ENCODE measurements around the gene NEURL1.
A peak's percentile ranks its signal among the peaks of the same experiment; 100 is the strongest.
"Not testable (repeated sequence)": the region's sequence is repeated elsewhere in the genome, so short reads cannot be mapped to it uniquely, and the experiment has no call there.

NEURL1 gene

DNA sequence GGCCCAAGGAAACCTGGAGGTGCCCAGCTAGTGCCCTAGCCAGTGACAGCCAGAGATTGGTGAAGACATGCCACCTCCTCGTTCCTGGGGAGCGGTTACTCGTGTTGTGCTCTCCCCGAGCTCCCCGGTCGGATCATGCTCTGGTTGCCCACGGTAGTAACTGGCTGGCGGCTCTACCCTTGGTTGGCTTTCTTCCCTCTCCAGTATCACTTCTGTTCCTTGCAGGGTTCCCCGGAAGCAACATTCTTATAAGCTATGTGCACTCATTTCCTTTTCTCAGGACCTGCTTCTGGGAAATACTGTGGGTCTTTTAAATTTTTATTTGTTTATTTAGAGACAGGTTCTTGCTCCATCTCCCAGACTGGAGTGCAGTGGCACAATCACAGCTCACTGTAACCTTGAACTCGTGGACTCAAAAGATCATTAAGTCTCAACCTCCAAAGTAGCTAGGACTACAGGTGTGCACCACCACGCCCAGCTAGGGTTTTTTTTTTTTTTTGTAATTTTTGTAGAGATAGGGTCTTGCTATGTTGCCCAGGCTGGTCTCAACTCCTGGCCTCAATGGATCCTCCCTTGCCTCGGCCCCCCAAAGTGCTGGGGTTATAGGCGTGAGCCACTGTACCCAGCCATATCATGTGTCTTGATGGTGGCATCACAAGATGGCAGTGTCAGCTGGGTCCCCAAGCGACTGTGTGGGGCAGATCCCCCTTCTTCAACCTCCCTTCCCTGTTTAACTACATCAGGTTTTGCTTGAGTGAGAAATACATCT lies 27.9 kb upstream of the NEURL1 start:
- DNase-seq = no peak

DNA sequence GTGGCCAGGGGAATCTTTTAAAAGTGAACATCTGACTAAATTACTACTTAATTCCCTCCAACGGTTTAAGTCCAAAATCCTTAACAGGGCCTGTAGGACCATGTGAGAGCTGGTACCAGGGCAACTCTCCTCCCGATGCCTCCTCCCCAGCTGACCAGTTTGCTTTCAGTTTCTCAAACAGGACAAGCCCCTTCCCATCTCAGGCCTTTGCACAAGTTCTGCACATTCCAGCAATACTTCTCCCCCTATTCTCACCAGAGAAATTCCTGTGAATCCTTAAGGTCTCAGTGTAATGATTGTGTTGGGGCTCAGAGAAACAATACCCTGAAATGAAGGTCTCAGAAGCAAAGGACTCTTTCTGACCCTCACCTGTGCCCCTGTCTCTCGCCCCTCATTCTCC lies 26.8 kb upstream of the NEURL1 start:
- no peak for DNase-seq

DNA sequence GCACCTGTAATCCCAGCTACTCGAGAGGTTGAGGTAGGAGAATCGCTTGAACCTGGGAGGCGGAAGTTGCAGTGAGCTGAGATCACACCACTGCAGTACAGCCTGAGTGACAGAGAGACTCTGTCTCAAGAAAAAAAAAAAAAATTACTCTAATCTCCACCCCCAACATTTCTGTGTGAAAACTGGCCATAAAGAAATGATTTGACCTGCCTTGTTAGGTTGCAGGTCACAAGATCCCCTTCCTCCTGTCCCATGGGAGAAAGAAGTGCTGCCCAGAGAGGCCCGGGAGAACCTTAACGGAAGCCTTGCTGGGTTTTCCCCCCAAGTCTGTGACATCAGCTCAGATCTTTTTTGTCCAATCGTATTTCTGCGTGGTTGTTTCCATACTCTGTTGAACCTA lies 26.1 kb upstream of the NEURL1 start:
- DNase-seq = no peak

DNA sequence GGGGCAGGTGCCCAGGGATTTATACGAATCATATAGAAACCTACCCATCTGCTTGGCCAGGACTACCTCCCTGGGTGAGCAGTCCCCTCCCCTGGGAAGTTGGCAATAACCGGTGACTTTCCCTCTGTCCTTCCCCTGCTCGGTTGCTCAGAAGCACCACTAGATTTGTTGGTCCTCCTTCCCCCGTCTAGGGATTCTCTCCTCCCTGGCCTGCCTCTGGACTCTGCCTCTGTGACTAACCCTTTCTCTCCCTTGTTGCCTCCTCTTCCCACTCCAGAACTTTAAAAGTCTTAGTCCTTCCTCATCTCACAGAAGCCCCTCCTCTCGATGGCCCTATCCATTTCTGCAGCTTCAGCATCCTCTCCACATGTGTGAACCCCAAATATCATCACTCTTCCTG lies 24.3 kb upstream of the NEURL1 start:
- DNase-seq = no peak

DNA sequence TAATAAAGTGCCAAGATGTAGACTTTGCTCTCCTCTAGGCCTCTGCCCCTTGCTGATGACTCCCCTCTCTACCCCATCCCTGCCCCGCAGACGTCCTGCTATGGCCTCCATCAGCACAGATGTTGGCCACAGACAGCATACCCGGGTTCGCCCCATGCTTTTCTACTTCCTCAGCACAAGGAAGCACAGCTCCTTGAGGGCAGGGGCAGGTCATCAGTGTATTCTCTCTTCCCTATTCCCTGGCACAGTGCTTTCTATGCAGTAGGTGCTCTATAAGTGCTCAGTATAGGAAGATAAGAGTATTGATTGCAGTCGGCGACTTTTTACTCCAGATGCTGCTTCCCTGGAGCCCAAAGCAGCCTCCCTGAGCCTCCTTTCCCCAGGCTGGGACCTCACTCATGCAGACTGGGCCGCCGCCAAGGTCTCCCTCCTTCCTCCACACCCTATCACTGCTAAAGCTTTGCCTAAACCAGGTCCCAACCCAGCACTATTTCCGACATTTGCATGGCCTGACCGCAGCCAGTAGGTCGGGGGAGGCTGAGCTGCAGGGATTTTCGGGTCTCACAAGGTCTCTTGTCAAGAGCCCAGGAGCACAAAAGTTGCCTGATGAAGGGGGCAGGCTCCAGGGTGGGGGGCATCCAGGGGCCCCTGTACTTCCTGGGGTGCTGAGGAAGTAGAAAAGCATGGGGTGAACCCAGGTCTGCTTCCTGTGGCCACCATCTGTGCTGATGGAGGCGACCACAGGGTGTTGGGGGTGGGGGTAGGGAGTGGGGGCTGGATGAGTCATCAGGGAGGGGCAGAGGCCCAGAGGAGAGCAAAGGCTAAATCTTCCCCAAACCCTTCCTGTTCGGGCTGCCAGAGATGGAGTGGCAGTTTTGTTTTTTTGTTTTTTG lies 22.5 kb upstream of the NEURL1 start:
- DNase-seq = no peak

DNA sequence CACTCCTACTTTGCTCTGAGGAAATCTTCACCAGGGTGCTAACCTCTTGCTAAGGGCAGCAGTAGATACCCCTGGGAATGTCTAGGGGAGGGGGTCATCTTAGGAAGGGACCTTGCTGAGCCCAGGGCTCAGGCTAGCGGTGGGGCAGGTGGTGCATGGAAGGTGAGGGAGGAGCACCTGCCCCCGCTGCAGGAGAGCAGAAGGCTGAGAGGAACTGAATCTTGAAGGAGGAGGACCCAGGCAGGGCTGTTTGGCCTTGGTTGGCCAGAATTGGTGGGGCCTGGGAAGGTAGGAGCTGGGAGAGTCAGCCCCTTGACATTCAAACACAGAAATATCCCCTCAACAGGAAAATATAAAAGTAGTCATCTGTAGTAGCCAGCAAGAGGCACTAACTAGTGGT lies 21.5 kb upstream of the NEURL1 start:
- DNase-seq = no peak

DNA sequence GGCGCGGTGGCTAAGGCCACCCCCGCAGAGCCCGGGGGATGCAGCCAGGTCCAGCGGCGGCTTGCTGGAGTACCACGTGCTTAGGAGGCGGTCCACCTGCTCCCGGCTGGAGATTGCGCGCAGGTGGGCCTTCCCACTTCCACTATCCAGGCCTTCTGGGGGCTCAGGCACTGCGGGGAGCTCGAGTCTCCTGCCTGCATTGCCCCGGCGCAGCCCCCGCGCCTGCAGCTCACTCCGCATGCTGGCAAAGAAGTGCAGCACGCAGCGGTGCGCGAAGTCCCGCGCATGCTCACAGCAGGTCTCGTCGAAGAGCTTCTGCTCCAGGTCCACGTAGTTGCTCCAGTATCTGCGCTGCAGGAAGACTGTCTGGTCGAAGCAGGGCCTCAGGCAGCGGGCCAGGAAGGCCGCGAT lies 20.2 kb upstream of the NEURL1 start:
- DNase-seq = no peak

DNA sequence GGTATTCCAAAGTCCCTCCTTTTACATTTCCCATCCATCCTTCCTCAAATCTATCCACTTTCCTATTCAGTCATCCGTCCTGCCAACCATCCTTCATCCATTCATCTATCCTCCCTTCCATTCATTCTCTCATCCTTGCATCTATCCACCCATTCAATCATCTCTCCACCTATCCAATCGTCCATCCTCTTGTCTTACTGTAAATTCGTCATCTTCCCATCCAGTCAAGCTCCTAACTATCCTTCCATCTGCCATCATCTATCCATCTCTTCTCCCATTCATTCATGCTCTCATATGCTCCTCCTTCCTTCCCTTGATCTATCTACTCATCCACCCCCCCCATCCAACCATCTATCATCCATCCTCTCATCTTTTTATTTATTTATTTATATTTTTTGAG lies 19.4 kb upstream of the NEURL1 start:
- no peak for DNase-seq

DNA sequence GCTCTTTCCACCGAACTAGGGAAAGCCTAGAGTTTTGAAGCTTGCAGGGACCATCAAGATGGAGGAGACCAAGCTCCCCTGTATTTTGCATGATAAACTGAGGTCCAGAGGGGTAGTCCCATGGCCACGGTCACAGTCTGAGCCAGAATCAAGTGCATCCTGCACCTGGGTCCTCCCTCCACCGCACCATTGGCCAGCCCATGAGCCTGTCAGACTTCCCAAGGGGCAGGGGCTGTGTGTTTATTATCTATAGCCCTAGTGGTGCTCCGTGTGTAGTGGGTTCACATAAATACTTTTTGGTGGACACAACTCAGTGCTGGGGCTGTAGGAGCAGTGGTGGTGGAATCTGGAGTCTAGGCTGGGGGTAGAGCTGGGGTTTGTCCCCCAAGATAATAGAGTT lies 18.1 kb upstream of the NEURL1 start:
- DNase-seq = no peak

DNA sequence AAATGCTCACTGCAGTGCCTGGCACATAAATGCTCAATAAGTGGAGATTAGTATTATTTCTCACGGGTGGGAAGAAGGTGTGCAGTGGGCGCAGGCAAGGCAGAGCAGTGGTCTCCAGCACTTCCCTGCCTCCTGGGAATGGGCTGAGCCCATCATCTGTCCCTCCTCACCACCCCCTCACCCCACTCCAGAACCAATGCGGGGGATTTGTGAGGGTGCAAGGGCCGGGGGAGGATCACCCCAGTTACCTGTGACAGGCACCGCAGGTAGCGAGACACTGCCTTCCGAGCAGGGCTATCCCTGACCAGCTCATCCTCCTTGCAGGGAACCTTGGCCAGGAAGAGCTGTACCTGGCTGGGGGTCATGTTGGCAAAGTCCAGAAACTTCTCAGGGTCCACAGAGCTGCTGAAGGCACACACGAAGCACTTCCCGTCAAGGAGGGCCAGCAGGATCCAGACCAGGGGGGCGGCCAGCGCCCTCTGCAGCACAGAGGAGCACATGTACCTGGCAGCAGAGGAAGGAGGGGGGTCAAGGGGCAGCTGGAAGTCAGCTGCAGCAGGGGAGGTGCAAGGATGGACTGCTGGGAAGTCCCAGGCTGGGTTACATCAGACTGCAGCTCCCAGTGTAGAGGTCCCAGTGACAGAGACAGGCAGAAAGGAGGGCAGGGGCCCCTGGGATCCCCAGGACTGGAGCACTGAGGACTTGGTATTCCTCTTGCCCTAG lies 17.3 kb upstream of the NEURL1 start:
- DNase-seq = no peak

DNA sequence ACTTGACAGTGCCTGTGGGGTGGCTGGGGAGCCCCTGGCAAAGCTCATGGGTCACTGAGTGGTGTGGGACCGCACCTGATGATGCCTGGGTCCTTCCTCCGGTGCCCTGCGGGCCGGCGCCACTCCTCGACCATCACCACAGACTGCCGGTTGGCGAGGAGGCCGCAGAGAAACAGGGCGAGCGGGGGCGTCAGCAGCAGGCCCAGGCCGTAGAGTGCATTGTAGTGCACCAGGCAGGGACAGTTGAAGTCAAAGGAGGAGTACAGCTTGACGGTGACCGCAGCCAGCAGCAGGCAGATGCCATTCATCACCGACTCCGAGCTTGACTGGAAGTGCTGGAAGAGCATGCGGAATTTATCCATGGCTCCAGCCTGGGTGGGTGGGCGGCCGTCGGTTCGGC lies 14.8 kb upstream of the NEURL1 start:
- DNase-seq = no peak

DNA sequence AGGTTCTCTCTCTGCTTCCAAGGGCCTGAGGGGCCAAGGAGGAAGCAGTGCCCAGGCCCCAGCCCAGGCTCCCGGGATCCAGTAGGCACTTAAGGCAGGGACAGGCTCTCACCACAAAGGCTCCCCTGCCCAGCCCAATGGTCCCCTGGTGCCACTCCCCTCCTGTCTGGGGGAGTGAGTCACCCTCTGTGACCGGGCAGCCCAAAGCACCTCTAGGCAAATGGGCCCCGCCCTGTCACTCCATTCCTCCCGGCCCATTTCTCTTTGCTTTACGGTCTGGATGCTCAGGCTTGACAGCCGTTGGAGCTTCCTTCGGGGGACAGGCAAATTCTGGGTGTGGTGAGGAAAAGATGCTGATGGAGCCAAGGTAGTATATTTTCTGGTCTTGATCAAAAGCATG lies 14.4 kb upstream of the NEURL1 start, which contains the start of gene CALHM3:
Gene CALHM3 (minus strand): TSS at position 106 of the 400 bp plus-strand sequence. CDS start 208 bp downstream, outside the sequence.
- no peak for DNase-seq

DNA sequence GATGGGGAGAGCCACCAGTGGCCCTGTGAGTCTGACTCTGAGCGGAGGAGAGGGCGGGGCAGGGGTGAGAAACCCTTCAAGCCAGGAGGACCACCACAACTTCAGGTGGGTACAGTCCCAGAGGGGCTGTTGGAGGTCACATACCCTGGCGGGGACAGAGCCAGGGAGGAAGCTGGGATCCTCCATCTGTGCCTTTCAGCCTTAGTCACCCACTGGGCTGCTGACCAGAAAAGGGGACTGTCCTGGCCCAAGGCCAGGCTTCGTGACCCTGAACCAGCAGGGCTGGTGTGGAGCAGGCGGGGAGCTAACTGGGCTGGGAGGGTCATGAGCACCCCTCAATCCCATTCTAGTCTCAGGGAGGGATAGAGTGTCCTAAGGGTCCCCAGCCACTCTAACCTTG lies 13.0 kb upstream of the NEURL1 start:
- no peak for DNase-seq

DNA sequence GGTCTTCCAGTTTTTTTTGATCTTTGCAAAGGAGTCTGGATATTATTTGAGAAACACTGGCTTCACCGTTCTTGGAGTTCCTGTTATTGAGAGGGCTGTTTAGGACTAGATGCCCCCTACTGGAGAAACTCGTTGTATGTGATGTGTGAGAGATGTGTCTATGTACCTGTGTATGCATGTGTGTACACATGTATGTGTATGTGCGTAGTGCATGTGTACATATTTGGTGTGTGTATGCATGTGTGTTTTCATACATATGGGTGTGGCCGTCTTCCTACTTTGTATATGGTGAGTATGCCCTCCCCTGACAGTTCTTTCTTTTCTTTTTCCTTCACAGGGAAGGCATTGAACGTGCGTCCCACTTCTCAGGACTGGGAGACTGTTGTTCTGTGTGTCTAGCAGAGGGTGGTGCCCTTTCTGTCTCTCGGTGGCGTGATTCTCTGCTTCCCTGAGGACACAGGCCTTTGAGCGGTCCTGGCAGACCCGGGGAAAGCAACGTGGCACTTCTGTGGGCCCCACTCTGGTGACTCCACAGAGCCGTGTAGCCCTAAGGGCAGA lies 11.5 kb upstream of the NEURL1 start:
- peak in 1 of 2 experiments; percentile 11 for DNase-seq

DNA sequence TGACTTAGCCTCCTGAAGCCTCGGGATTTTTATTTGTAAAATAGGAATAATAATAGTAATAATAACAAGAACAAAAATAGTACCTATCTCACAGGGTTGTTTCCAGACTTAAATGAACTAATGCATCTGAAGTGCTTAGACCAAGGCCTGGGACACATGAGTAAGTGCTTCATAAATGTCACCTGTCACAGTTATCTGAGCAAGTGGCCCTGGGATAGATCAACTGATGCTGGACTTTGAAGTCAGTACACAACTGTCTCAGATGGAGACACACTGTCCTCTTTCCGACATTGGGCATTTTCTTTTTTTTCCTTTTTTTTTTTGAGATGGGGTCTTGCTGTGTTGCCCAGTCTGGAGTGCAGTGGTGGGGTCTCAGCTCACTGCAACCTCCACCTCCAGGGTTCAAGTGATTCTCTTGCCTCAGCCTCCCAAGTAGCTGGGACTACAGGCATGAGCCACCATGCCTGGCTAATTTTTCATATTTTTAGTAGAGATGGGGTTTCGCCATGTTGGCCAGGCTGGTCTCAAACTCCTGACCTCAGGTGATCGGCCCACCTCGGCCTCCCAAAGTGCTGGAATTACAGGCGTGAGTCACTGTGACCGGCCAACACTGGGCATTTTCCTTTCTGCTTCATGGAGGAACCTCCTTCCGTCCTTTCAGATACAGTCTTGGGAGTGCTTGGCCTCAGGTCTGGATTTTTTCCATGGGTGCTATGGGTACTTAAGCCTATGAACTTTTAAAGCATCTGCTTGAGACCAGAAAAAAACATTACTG lies 6.7 kb upstream of the NEURL1 start:
- DNase-seq = not testable (repeated sequence)

DNA sequence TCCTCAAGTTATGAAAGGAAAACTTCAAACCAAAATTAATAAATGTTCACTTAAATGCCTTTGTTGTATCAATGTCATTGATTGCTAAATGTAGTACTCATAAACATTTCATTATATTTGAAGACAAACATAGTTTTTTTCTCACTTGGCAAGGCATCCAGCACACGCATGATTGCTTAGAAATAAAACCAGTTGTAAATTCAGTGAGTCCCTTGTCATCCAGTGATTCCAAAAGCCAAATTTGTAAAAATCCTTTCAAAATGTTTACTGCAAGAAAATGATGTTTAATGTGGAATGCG lies 6.1 kb upstream of the NEURL1 start:
- no peak for DNase-seq

DNA sequence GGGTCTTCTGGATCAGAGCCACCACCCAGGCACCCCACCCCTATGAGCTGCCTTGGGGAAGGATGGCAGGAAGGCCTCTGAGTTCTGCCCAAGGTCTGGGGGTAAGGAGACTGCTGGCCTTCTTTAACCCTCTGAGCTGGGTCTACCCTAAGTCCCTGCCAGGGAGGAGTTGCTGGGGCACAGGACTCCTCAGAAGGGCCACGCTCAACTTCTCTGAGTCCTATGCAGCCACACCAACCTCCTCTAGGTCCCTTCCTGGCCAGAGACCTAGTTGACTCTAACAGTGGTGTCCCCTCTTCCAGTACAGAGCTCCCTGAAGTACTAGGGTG lies 2.6 kb upstream of the NEURL1 start:
- no peak for DNase-seq

DNA sequence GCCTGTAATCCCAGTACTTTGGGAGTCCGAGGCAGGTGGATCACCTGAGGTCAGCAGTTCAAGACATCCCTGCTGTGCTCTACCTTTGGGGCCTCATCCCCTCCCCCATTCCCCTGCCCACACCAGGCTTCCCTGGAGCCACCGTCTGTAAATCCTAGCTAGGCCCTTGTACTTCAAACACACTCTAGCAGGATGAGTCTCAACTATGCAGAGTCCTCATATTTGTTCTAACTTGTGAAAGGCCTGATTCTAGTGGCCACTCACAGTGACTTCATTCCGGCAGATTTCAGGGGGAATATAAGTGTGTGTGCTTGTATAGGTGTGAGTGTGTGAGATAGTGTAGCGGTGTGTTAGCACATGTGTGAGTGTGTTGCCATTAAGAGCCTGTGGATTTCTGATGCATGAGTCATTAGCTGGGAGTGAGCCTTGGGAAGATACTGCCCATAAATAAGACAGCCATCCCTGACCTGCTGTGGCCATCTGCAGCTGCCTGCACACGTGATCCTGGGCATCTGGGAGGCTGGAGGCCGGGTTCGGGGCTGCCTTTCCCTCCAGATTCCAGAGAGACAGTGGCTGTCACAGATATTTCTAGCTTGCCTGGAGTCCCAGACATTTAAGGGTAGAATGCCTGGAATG lies 1.7 kb upstream of the NEURL1 start:
- DNase-seq = no peak

DNA sequence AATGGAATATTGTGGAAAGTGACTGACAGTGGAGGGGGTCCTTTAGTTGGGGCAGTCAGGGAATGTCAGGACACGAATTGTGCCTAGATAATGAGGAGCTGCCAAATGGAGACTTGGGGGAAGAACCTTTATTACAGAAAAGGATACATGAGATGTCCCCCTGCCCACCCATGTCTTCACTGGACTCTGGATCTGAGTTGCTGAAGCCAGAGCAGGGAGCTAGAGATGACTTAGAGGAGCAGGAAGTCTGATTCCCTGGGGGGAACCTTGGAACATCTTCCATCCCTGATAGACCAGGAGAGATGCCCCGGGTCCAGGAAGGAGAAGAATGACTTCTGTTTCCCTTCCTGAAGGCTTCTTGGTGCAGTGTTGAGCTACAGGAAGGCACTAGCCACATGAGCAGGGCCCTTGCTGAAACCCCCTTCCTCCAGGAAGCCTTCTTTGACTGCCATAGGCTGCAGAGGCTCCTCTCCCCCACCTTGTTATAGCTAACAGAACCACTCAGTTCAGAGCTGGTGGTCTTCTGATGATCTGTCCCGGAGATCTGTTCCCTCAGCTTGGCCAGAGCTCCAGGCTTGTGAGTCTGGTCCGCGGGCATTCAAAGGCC lies 747 bp upstream of the NEURL1 start:
- no peak for DNase-seq

DNA sequence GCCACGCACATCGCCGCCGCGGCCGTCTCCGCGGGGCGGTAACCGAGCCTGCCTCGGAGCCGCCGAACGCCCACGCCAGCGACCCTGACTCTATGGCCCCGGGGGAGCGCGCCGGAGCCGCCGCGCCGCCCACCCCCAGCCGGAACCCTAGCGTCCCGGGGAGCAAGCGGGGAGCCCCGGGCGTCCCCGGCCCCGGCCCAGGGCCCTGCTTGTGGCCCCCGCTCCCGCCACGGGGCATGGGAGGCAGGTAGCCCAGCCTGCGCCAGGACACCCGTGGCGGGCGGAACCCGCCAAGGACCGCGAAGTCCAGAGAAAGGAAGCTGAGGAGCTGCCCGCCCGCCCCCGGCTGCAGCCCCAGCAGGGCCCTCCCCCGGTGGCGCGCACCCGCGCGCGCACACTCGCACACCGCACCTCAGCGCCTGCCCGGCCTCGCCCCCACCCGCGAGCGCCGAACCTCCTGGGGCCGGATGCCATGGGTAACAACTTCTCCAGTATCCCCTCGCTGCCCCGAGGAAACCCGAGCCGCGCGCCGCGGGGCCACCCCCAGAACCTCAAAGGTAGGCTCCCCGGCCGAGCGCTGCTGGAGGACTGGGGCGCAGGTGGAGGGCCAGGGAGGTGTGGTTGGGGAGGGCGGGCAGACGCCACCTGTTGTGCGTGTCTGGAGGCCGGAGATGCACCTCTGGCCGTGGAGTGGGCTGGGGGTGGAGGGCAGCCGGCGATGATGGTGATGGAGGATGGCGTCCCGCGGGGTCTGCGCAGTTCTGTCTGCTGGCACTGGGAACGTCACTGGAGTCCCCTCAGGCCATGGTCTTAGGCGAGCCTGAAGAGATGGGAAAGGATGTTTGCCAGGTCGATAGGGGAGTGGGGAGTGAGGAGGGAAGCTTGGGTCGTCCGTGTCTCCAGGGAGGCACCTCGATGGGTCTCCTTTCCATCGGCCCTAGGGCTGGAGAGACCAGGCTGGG lies 692 bp downstream of the NEURL1 start:
- DNase-seq = no peak

DNA sequence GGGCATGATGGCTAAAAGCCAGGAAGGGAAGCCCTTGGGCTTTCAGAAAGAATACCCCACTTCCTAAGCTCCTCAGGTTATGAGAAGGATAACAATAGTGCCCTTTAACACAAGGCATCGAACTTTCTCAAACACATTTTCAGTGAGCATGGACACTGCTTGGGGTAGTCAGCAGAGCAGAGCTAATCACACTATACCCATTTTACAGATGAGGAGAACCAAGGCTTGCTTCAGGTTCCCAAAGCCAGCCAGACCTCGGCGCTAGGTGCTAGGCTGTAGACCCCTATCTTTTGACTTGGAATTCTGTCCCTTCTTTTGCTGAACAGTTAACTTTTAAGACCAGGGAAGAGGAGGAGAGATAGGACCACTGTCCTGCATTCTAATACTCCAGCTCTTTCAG lies 1.8 kb downstream of the NEURL1 start:
- no peak for DNase-seq

Data from cerebellar nuclear complex (tissue), 1 donor.